Measurements from ENCODE around the gene GOLGA6A.

Gene GOLGA6A

GRCh38 chr15:74035121-74036017, 47.0 kb downstream of the GOLGA6A start:
- peak; percentile 21 for DNase-seq

GRCh38 chr15:74034206-74034755, 48.1 kb downstream of the GOLGA6A start:
- no peak for DNase-seq

DNA sequence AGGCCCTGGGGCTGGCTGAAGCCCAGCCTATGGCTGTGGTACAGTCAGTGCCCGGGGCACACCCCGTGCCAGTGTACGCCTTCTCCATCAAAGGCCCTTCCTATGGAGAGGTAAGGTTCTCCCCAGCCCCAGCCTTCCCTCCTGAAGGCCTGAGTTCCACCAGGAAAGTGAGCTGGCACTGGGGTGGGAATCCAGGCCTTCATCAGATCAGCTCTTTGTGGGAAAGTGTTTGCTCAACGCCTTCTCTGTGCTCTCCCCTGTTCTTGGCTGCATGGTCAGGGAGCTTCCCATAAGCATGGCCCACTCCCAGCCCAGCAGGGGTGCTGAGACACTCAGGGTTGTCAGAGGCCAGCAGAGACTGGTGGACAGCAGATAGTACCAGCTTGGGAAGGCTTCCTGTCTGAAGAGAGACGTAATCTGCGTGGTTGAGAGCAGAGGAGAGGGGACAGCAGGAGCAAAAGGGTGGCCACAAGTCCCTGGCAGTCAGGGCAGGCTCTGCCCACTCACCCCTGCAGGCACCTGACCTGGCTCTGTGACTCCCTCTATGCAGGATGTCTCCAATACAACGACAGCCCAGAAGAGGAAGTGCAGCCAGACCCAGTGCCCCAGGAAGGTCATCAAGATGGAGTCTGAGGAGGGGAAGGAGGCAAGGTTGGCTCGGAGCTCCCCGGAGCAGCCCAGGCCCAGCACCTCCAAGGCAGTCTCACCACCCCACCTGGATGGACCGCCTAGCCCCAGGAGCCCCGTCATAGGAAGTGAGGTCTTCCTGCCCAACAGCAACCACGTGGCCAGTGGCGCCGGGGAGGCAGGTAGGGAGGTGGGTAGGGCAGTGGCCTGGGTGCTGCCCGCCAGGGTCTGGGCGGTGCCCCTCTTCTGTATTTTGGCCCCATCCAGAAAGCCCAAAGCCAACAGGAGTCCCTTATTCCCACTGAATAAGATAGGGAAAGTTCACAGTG, 49.5 kb downstream of the GOLGA6A start:
- no peak for DNase-seq

GRCh38 chr15:74032046-74032445, 50.3 kb downstream of the GOLGA6A start:
- no peak for DNase-seq

- DNase-seq, result no peak
These were observed 53.7 kb downstream of the GOLGA6A start for GRCh38 chr15:74028646-74029045.

GRCh38 chr15:74027688-74028087, 54.7 kb downstream of the GOLGA6A start:
- no peak for DNase-seq

- no peak for DNase-seq
These were observed 56.9 kb downstream of the GOLGA6A start for GRCh38 chr15:74025436-74025835.

GRCh38 chr15:74024687-74025086, 57.7 kb downstream of the GOLGA6A start:
- no peak for DNase-seq

DNA sequence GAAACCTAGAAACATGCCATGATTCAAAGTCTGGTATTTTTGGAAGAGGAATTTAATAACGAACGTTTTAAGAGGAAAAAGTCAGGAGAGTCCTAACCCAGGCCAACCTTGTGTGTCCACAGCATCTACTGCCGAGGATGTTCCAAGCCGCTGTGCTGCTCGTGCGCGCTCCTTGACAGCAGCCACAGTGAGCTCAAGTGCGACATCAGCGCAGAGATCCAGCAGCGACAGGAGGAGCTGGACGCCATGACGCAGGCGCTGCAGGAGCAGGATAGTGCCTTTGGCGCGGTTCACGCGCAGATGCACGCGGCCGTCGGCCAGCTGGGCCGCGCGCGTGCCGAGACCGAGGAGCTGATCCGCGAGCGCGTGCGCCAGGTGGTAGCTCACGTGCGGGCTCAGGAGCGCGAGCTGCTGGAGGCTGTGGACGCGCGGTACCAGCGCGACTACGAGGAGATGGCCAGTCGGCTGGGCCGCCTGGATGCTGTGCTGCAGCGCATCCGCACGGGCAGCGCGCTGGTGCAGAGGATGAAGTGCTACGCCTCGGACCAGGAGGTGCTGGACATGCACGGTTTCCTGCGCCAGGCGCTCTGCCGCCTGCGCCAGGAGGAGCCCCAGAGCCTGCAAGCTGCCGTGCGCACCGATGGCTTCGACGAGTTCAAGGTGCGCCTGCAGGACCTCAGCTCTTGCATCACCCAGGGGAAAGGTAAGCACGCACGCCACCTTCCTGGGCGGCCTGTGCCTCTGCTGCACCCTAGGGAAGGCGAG, 59.5 kb downstream of the GOLGA6A start:
- DNase-seq, result no peak
